Esophagus (tissue), 2 donors: ENCODE results near the gene TGFBR2. TPM values are rescaled to one million over a fixed set of nuclear protein-coding genes. Genes with fewer than 3 reads are reported as not detected.
A peak's percentile ranks its signal among the peaks of the same experiment; 100 is the strongest.

Experiments
- H3K27ac ChIP-seq, 2 donors: one replicate each; pipeline ENCODE4 v1.5.1; 2013; ENCODE audit warnings: low read depth in 2 of 2, mild to moderate bottlenecking in 2 of 2, inconsistent platforms in 1 of 2, low read length in 1 of 2, moderate library complexity in 1 of 2
- H3K27me3 ChIP-seq, 2 donors: one replicate each; pipeline ENCODE4 v1.6.1; 2013; ENCODE audit warnings: low read length in 2 of 2, control low read depth in 1 of 2, mild to moderate bottlenecking in 1 of 2; ENCODE audit not compliant: insufficient read depth in 2 of 2, control insufficient read depth in 1 of 2
- H3K36me3 ChIP-seq, 2 donors: one replicate each; pipeline ENCODE4 v1.6.1; 2013; ENCODE audit warnings: low read length in 1 of 2; ENCODE audit not compliant: control insufficient read depth in 2 of 2, insufficient read depth in 2 of 2
- H3K4me1 ChIP-seq, 2 donors: one replicate each; pipeline ENCODE4 v1.6.1; 2013; ENCODE audit warnings: low read length in 1 of 2; ENCODE audit not compliant: control insufficient read depth in 2 of 2, insufficient read depth in 2 of 2
- H3K4me3 ChIP-seq, 2 donors: one replicate each; pipeline ENCODE4 v1.5.1; 2013; ENCODE audit warnings: low read length in 2 of 2, mild to moderate bottlenecking in 2 of 2, low read depth in 1 of 2, moderate library complexity in 1 of 2
- H3K9me3 ChIP-seq, 2 donors: one replicate each; pipeline ENCODE4 v1.6.1; 2013; ENCODE audit warnings: mild to moderate bottlenecking in 2 of 2, low read depth in 1 of 2, low read length in 1 of 2, moderate library complexity in 1 of 2; ENCODE audit not compliant: control insufficient read depth in 2 of 2, insufficient read depth in 1 of 2
- WGBS, 2 donors: extraction: QIAGEN DNeasy Blood & Tissue Kit; methylation state at CpG; one replicate each; pipeline ENCODE4 v1.1.7; 2013; 5-methylcytosine and 5-hydroxymethylcytosine counted together
- polyA plus RNA-seq, 2 donors: library from polyadenylated mRNA; stranded (reverse); fragments of 200-250 nt; gene quantifications; one replicate each; pipeline ENCODE4 v1.2.3, GENCODE V29; 2013
- donor health status: healthy with polysubstance abuse.
- donor health status: Bipolar disorder and iron deficiency.

The TGFBR2 gene
- polyA plus RNA-seq, 2 donors: 3.0 to 13.7 TPM

DNA sequence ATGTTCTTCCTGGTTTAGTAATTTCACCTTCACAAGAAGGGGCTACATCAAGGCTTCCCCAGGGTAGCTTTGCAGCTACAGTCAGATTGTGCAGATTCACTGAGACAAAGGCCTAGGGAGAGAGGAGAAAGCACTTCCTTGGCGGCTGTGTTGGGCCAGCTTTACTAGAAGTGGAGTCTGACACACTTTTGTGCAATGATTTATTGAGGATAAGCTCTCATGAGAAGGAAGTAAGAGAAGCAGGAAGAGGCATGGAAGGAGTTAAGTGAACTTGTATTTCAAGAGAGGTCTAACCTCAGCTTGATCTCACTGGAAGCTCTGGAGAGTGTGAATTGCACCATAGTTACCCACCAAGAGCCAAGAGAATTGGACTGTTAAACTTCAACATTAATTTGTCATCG lies 78.9 kb downstream of the TGFBR2 start:
- no peak overlapping the region for H3K27ac ChIP-seq
- no peaks in the 10 kb centered on the region for H3K9me3 ChIP-seq
- H3K36me3 ChIP-seq: no peaks in the 10 kb centered on the region
- H3K4me1 ChIP-seq: peaks cover 0 to 5% of the 10 kb centered on the region in 2 donors
- H3K27me3 ChIP-seq: no peaks in the 10 kb centered on the region
- no peak overlapping the region for H3K4me3 ChIP-seq
- 87 to 93% methylated on average over 2 of the region's 2 CpGs for WGBS, 2 donors

DNA sequence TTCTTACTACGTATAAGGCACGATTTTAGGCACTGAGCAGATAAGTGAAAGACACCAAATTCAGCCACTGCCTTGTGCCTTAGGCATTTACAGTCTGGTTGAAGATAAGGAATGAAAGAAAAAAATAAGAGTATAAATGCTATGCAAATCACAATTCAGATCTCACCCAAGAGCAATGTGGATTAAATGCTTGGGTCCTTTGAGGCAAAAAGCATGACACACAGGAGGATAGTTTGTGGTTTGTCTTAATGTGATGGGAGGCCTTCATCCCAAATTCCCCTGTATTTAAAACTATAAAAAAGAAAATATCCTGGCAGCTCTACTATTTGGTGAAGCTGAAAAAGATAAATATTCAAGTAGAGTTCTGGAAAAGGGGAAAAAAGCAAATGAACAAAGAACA lies 79.8 kb downstream of the TGFBR2 start:
- no peak overlapping the region for H3K27ac ChIP-seq
- H3K9me3 ChIP-seq: no peaks in the 10 kb centered on the region
- H3K4me1 ChIP-seq: peaks cover 0 to 5% of the 10 kb centered on the region in 2 donors
- 95 to 97% methylated on average over 2 of the region's 2 CpGs for WGBS, 2 donors
- no peaks in the 10 kb centered on the region for H3K27me3 ChIP-seq
- H3K36me3 ChIP-seq: peaks cover 0 to 2% of the 10 kb centered on the region in 2 donors
- no peak overlapping the region for H3K4me3 ChIP-seq

DNA sequence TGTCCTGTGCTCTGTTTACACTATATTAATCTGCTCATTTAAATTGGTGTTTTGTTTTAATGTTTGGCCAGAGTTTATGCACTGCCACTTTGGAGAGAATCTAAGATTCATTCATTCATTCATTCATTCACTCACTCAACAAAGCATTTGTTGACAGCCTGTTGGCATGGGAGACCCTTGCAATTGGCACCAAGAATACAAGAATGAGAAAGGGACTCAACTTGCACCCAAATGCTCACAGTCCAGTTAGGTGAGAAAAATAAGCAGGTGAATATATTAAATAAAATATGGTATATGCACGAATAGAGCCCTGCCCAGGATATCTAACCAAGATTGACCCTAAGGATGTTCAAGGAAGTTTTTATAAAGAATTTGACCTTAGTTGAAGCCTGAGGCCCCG lies 80.4 kb downstream of the TGFBR2 start:
- Histone ChIP-seq H3K4me1 (peaks cover 0 to 5% of the 10 kb centered on the region in 2 donors), H3K4me3 (no peak overlapping the region), H3K9me3 (no peaks in the 10 kb centered on the region), H3K27me3 (no peaks in the 10 kb centered on the region), H3K27ac (no peak overlapping the region), H3K36me3 (peaks cover 0 to 6% of the 10 kb centered on the region in 2 donors)
- WGBS, 2 donors: 66 to 80% methylated on average over 2 of the region's 2 CpGs

DNA sequence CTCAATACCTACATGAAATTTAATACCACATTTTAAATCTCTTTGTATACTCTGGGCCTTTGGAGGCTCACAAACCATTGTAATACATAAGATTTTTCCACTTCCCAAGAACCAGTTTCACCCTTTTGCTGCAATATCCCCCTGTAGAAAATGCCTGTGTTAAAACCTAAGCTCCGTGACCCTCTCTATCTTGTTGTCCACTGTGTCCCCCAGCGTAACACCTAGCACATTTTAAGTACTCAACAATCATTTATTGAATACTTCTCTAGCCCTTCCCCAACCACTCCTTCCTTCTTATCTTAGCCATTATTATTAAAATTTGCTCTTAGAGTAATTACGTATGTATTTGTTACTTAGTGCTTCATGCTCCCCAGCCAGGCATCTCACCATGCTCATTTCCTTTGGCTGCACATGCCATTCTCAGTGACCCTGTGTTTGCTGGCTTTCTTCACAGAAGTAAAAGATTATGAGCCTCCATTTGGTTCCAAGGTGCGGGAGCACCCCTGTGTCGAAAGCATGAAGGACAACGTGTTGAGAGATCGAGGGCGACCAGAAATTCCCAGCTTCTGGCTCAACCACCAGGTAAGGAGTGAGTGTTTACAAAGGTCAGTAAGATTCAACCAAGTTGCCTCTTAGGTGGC lies 81.6 kb downstream of the TGFBR2 start:
- Histone ChIP-seq H3K36me3 (peaks cover 0 to 6% of the 10 kb centered on the region in 2 donors), H3K9me3 (no peaks in the 10 kb centered on the region), H3K4me1 (peaks cover 0 to 5% of the 10 kb centered on the region in 2 donors), H3K27ac (no peak overlapping the region), H3K27me3 (no peaks in the 10 kb centered on the region), H3K4me3 (no peak overlapping the region)
- 89 to 90% methylated on average over 8 of the region's 8 CpGs for WGBS, 2 donors

DNA sequence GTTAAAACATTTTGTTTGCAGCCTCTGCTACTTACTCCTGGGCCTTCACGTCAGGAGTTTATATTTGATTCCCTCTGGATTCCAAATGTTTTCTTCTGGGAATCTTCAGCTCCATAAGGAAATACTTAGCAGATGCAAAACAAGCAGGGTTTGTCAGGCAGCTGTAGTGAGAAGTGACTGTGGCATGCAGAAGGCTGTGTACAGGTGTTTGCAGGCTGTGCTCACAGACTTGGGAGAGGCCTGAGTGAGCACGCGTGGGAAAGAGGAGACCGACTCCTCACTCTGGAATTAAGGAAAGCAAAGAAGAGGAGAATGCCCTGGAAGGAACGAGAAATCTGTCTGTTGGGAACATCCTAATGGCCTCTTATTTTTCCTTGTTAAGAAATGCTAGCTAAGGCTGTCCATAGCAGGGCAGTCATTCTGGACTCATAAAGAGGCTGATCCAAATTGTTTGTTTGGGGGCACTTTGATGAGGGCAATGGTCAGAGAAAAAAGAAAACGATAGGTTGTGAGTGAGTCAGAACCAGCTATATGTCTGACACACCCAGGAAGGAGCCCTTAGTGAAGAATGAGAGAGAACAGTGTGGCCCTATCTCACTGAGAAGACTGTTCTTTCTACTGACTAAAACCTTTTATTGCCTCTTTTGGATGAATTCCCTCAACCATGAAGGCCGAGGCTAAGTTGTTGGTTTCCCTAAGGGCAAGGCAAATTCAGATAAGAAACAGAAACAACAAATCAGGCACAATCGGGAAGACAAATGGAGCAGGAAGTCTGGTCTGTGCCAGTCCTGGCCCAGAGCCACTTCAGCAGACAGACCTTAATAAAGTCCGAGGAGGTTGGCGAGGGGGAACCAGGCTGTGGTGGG lies 82.6 kb downstream of the TGFBR2 start:
- Histone ChIP-seq H3K27me3 (no peaks in the 10 kb centered on the region), H3K4me1 (peaks cover 0 to 5% of the 10 kb centered on the region in 2 donors), H3K36me3 (peaks cover 0 to 6% of the 10 kb centered on the region in 2 donors), H3K4me3 (no peak overlapping the region), H3K9me3 (no peaks in the 10 kb centered on the region), H3K27ac (peak overlapping the region in 1 of 2 donors; percentile 59)
- 33 to 39% methylated on average over 10 of the region's 10 CpGs for WGBS, 2 donors

DNA sequence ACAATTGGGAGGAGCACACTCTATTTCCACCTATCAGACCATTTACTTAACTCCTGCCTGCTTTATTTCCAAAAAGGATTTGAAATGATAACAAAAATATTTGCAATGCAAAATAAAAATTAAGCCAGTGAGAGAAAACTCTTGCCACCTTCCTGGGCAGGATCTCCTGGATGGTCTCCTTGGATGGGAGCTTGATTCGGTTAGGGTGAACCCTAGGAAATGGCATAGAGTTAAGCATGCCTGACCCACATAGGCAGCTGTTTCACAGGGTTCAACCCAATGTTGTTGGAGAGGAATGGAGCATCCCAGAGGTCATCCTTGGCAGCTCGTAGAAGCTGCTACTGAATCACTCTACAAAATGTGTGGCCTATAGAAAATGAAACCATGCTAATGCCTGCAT lies 83.8 kb downstream of the TGFBR2 start:
- H3K4me1 ChIP-seq: peaks cover 0 to 4% of the 10 kb centered on the region in 2 donors
- H3K27ac ChIP-seq: no peak overlapping the region
- no peaks in the 10 kb centered on the region for H3K9me3 ChIP-seq
- 76 to 80% methylated on average over 2 of the region's 2 CpGs for WGBS, 2 donors
- no peak overlapping the region for H3K4me3 ChIP-seq
- H3K36me3 ChIP-seq: peaks cover 0 to 7% of the 10 kb centered on the region in 2 donors
- H3K27me3 ChIP-seq: no peaks in the 10 kb centered on the region

DNA sequence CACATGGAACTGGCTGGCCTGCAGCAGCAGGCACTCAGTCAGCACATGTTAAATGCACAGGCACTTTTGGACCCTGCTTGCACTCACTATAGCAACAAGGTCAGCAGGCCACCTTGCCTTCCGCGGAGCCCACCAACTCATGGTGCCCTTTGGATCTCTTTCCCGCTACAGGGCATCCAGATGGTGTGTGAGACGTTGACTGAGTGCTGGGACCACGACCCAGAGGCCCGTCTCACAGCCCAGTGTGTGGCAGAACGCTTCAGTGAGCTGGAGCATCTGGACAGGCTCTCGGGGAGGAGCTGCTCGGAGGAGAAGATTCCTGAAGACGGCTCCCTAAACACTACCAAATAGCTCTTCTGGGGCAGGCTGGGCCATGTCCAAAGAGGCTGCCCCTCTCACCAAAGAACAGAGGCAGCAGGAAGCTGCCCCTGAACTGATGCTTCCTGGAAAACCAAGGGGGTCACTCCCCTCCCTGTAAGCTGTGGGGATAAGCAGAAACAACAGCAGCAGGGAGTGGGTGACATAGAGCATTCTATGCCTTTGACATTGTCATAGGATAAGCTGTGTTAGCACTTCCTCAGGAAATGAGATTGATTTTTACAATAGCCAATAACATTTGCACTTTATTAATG lies 85.0 kb downstream of the TGFBR2 start:
- H3K4me1 ChIP-seq: peaks cover 0 to 3% of the 10 kb centered on the region in 2 donors

DNA sequence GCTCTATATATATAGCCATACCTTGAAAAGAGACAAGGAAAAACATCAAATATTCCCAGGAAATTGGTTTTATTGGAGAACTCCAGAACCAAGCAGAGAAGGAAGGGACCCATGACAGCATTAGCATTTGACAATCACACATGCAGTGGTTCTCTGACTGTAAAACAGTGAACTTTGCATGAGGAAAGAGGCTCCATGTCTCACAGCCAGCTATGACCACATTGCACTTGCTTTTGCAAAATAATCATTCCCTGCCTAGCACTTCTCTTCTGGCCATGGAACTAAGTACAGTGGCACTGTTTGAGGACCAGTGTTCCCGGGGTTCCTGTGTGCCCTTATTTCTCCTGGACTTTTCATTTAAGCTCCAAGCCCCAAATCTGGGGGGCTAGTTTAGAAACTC lies 85.5 kb downstream of the TGFBR2 start:
- WGBS, 2 donors: 87 to 92% methylated on average over 1 of the region's 1 CpG
- Histone ChIP-seq H3K4me3 (no peak overlapping the region), H3K36me3 (peaks cover 0 to 10% of the 10 kb centered on the region in 2 donors), H3K27ac (no peak overlapping the region), H3K27me3 (no peaks in the 10 kb centered on the region), H3K9me3 (no peaks in the 10 kb centered on the region), H3K4me1 (peaks cover 0 to 3% of the 10 kb centered on the region in 2 donors)

More for the DNA sequence above, 85.0 kb downstream of the TGFBR2 start:
- Histone ChIP-seq H3K4me3 (no peak overlapping the region), H3K9me3 (no peaks in the 10 kb centered on the region), H3K27me3 (no peaks in the 10 kb centered on the region), H3K36me3 (peaks cover 0 to 10% of the 10 kb centered on the region in 2 donors), H3K27ac (peak overlapping the region in 1 of 2 donors; percentile 13)
- 73 to 76% methylated on average over 10 of the region's 10 CpGs for WGBS, 2 donors

DNA sequence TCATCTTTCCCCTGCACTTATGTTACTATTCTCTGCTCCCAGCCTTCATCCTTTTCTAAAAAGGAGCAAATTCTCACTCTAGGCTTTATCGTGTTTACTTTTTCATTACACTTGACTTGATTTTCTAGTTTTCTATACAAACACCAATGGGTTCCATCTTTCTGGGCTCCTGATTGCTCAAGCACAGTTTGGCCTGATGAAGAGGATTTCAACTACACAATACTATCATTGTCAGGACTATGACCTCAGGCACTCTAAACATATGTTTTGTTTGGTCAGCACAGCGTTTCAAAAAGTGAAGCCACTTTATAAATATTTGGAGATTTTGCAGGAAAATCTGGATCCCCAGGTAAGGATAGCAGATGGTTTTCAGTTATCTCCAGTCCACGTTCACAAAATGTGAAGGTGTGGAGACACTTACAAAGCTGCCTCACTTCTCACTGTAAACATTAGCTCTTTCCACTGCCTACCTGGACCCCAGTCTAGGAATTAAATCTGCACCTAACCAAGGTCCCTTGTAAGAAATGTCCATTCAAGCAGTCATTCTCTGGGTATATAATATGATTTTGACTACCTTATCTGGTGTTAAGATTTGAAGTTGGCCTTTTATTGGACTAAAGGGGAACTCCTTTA lies 86.2 kb downstream of the TGFBR2 start:
- Histone ChIP-seq H3K4me1 (peaks cover 0 to 3% of the 10 kb centered on the region in 2 donors), H3K27ac (no peak overlapping the region), H3K36me3 (peaks cover 0 to 10% of the 10 kb centered on the region in 2 donors), H3K9me3 (no peaks in the 10 kb centered on the region), H3K27me3 (no peaks in the 10 kb centered on the region), H3K4me3 (no peak overlapping the region)
- 70 to 71% methylated on average over 3 of the region's 3 CpGs for WGBS, 2 donors
